ENCODE data around the gene DIP2C.
"Not testable (repeated sequence)": the region's sequence is repeated elsewhere in the genome, so short reads cannot be mapped to it uniquely, and the experiment has no call there.

DIP2C gene

GRCh38 chr10:397321-398068, 292.0 kb downstream of the DIP2C start:
- no peak for DNase-seq

- no peak for DNase-seq
These were observed 292.8 kb downstream of the DIP2C start for GRCh38 chr10:396535-397220.

GRCh38 chr10:396107-396506, 293.4 kb downstream of the DIP2C start:
- DNase-seq: no peak

- DNase-seq: no peak
These were observed 293.8 kb downstream of the DIP2C start for GRCh38 chr10:395665-396064.

- DNase-seq: not testable (repeated sequence)
These were observed 294.9 kb downstream of the DIP2C start for GRCh38 chr10:394439-395101.

- no peak for DNase-seq
These were observed 295.6 kb downstream of the DIP2C start for GRCh38 chr10:393787-394438.

GRCh38 chr10:393106-393745, 296.2 kb downstream of the DIP2C start:
- DNase-seq: no peak

- DNase-seq: no peak
These were observed 296.8 kb downstream of the DIP2C start for GRCh38 chr10:392705-393037.

- no peak for DNase-seq
These were observed 297.4 kb downstream of the DIP2C start for GRCh38 chr10:391847-392704.

GRCh38 chr10:391305-391704, 298.2 kb downstream of the DIP2C start:
- DNase-seq: no peak

- DNase-seq: no peak
These were observed 298.9 kb downstream of the DIP2C start for GRCh38 chr10:390449-391100.

GRCh38 chr10:389836-390448, 299.5 kb downstream of the DIP2C start:
- no peak for DNase-seq

- DNase-seq: no peak
These were observed 300.1 kb downstream of the DIP2C start for GRCh38 chr10:389261-389790.

GRCh38 chr10:388661-389045, 300.8 kb downstream of the DIP2C start:
- DNase-seq: no peak

GRCh38 chr10:387909-388660, 301.4 kb downstream of the DIP2C start:
- no peak for DNase-seq

GRCh38 chr10:387593-387891, 301.9 kb downstream of the DIP2C start:
- DNase-seq: no peak

- no peak for DNase-seq
These were observed 302.5 kb downstream of the DIP2C start for GRCh38 chr10:386771-387592.

GRCh38 chr10:385571-386300, 303.7 kb downstream of the DIP2C start:
- no peak for DNase-seq

Data from HCEC 1CT (cell line).